G401.6 (cell line): ENCODE data around the gene JTB.

Experiments
- FAIRE-seq: peaks from 2 replicates; lab custom pipeline; 2012; peaks lifted over from hg19 to GRCh38; lab: Jason Lieb, UNC

JTB gene

GRCh38 chr1:153978274-153978909 is 918 bp upstream of the JTB start:
- FAIRE-seq, result no peak

GRCh38 chr1:153976819-153977249 is 640 bp downstream of the JTB start:
- FAIRE-seq, result no peak

- FAIRE-seq, result no peak
These were observed 3.9 kb downstream of the JTB start for GRCh38 chr1:153973525-153973924.

GRCh38 chr1:153973071-153973470 is 4.4 kb downstream of the JTB start:
- no peak for FAIRE-seq

- no peak for FAIRE-seq
These were observed 7.1 kb downstream of the JTB start for GRCh38 chr1:153970346-153970745.

- no peak for FAIRE-seq
These were observed 8.5 kb downstream of the JTB start for GRCh38 chr1:153968972-153969371.

- FAIRE-seq, result no peak
These were observed 9.1 kb downstream of the JTB start for GRCh38 chr1:153968408-153968807.

GRCh38 chr1:153968000-153968363 is 9.5 kb downstream of the JTB start:
- FAIRE-seq, result no peak

GRCh38 chr1:153967107-153967999 is 10.1 kb downstream of the JTB start, which contains the start of gene CREB3L4:
CREB3L4 (plus strand) TSS chr1:153967902; CDS start chr1:153968526, 624 bp downstream.
- FAIRE-seq, result peak; percentile 92

- FAIRE-seq, result no peak
These were observed 13.6 kb downstream of the JTB start for GRCh38 chr1:153963850-153964331.

GRCh38 chr1:153963030-153963849 is 14.2 kb downstream of the JTB start, which contains the start of gene SLC39A1:
SLC39A1 (minus strand) TSS chr1:153963537; CDS start chr1:153962715, 822 bp downstream.
- peak; percentile 87 for FAIRE-seq

GRCh38 chr1:153962088-153963029 is 15.1 kb downstream of the JTB start:
- no peak for FAIRE-seq

GRCh38 chr1:153961421-153961820 is 16.1 kb downstream of the JTB start:
- FAIRE-seq, result no peak

- FAIRE-seq, result no peak
These were observed 17.3 kb downstream of the JTB start for GRCh38 chr1:153960206-153960605.

- no peak for FAIRE-seq
These were observed 18.0 kb downstream of the JTB start for GRCh38 chr1:153959454-153959853.

- no peak for FAIRE-seq
These were observed 18.6 kb downstream of the JTB start for GRCh38 chr1:153958961-153959260.

- FAIRE-seq, result peak; percentile 96
These were observed 19.1 kb downstream of the JTB start, which contains the start of gene CRTC2 for GRCh38 chr1:153958111-153958960. CRTC2 (minus strand) TSS chr1:153958612; CDS start chr1:153958497, 115 bp downstream.

- FAIRE-seq, result no peak
These were observed 19.7 kb downstream of the JTB start for GRCh38 chr1:153957744-153958110.

GRCh38 chr1:153956997-153957715 is 20.3 kb downstream of the JTB start:
- FAIRE-seq, result no peak

- no peak for FAIRE-seq
These were observed 22.6 kb downstream of the JTB start for GRCh38 chr1:153954826-153955225.
